Stomach (tissue), 9 donors: ENCODE measurements around the gene KRT76. TPM values are rescaled to one million over a fixed set of nuclear protein-coding genes. Genes with fewer than 3 reads are reported as not detected.

ENCODE experiments used
- DNase-seq, 2 donors: peaks; one replicate each; pipeline versions ENCODE4 v3.0.0 to v3.0.0-alpha.2; 2013 to 2019
- H3K27ac ChIP-seq, 5 donors: fragments of 200-600 bp in 4 of 5; sonication (generic) in 4 of 5; one replicate each; pipeline ENCODE4 v1.5.1; 2013 to 2019; ENCODE audit warnings: mild to moderate bottlenecking in 1 of 5, moderate library complexity in 1 of 5
- H3K27me3 ChIP-seq, 3 donors: fragments of 200-600 bp; sonication (generic); one replicate each; pipeline ENCODE4 v1.5.1; 2017 to 2019; ENCODE audit warnings: mixed run types in 1 of 3
- H3K36me3 ChIP-seq, 4 donors: fragments of 200-600 bp; sonication (generic); 1 replicate in 3 of 4; 2 replicates in 1 of 4; pipeline ENCODE4 v1.5.1; 2016 to 2019
- H3K4me1 ChIP-seq, 4 donors: fragments of 200-600 bp; sonication (generic); one replicate each; pipeline ENCODE4 v1.5.1; 2016 to 2019
- H3K4me3 ChIP-seq, 4 donors: fragments of 200-600 bp; sonication (generic) in 3 of 4; one replicate each; pipeline ENCODE4 v1.5.1; 2016 to 2019; ENCODE audit warnings: mild to moderate bottlenecking in 1 of 4
- H3K9me3 ChIP-seq, 4 donors: fragments of 200-600 bp; sonication (generic); one replicate each; pipeline ENCODE4 v1.5.1; 2016 to 2019
- EP300 ChIP-seq: sonication (generic); formaldehyde crosslinking; IDR thresholded peaks from one replicate; pipeline ENCODE4 v1.6.1; 2017; ENCODE audit warnings: antibody characterized with exemption
- POLR2A ChIP-seq, 4 donors: fragments of 450-650 bp; IDR thresholded peaks; one replicate each; pipeline ENCODE4 v1.6.1; 2016; ENCODE audit warnings: antibody characterized with exemption in 4 of 4, control low read depth in 2 of 4, mild to moderate bottlenecking in 1 of 4, moderate library complexity in 1 of 4
- POLR2AphosphoS5 ChIP-seq, 3 donors: sonication (generic); formaldehyde crosslinking; IDR thresholded peaks; one replicate each; pipeline ENCODE4 v1.6.1; 2016; ENCODE audit warnings: antibody characterized with exemption in 3 of 3
- WGBS, 5 donors: extraction: QIAGEN DNeasy Blood & Tissue Kit in 3 of 5; methylation state at CpG; one replicate each; pipeline versions ENCODE4 v1.1.5 to v1.1.7; 2013 to 2018; 5-methylcytosine and 5-hydroxymethylcytosine counted together
- intact Hi-C: fragments of 100-400 bp; cut with DNase I; formaldehyde crosslinking; loops from one replicate; pipeline ENCODE4 v1.15.1; 2023; ENCODE audit warnings: low total_unique reads
- polyA plus RNA-seq, 3 donors: library from polyadenylated mRNA; stranded (reverse); fragments of 200-250 nt; gene quantifications; one replicate each; pipeline ENCODE4 v1.2.3, GENCODE V29; 2013
- total RNA-seq, 5 donors: library from RNA; depleted of rRNA; stranded (reverse); fragments of >200 nt; gene quantifications; one replicate each; pipeline versions ENCODE4 v1.1.0 to v1.2.3, GENCODE V29; 2014 to 2016
- TF ChIP-seq, protein P1 (sequence below), 7 experiments: fragments of 450-650 bp in 4 of 7; fragments of 200-600 bp in 3 of 7; sonication (generic) in 3 of 7; IDR thresholded peaks; one replicate each; pipeline ENCODE4 v1.5.1; 2016 to 2019; ENCODE audit warnings: antibody characterized with exemption in 7 of 7, control low read depth in 2 of 7, mild to moderate bottlenecking in 1 of 7
- donor health status: healthy with polysubstance abuse.
- donor health status: Bipolar disorder and iron deficiency.
- donor health status: healthy.

Gene KRT76
- total and polyA plus RNA-seq, 8 donors = not detected

DNA sequence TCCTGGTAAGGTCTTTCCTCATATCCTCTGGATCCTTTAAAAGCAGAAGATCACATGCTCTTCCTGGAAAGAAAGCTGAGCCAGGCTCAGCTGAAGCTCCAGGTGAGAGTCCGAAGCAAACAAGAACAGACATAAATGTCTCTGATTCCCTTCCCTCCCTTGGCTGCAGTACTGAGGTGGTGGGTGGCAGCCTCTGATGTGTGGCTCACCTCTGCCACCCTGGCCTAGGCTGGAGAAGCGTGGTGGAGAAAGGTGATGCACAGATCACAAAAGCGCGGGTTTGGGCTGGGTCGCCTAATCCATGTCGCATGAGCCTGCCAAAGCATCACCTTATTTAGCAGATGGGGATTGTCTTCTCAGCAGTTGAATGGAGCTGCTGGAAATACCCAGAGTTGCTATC, 2.8 kb upstream of the KRT76 start:
- Histone ChIP-seq H3K36me3 (no peaks in the 10 kb centered on the region), H3K4me3 (no peak overlapping the region), H3K27me3 (peaks cover 0 to 45% (median 0%) of the 10 kb centered on the region in 3 donors), H3K9me3 (no peaks in the 10 kb centered on the region), H3K4me1 (no peaks in the 10 kb centered on the region), H3K27ac (no peak overlapping the region)
- 86 to 94% (median 92%) methylated on average over 6 of the region's 6 CpGs for WGBS, 5 donors
- intact Hi-C loops = no loop called here
- TF ChIP-seq EP300 (no peak), POLR2A (IDR thresholded peaks at IDR 0.05) (no peak), POLR2AphosphoS5 (IDR thresholded peaks at IDR 0.05) (no peak)
- TF ChIP-seq, protein P1, sequence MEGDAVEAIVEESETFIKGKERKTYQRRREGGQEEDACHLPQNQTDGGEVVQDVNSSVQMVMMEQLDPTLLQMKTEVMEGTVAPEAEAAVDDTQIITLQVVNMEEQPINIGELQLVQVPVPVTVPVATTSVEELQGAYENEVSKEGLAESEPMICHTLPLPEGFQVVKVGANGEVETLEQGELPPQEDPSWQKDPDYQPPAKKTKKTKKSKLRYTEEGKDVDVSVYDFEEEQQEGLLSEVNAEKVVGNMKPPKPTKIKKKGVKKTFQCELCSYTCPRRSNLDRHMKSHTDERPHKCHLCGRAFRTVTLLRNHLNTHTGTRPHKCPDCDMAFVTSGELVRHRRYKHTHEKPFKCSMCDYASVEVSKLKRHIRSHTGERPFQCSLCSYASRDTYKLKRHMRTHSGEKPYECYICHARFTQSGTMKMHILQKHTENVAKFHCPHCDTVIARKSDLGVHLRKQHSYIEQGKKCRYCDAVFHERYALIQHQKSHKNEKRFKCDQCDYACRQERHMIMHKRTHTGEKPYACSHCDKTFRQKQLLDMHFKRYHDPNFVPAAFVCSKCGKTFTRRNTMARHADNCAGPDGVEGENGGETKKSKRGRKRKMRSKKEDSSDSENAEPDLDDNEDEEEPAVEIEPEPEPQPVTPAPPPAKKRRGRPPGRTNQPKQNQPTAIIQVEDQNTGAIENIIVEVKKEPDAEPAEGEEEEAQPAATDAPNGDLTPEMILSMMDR (IDR thresholded peaks at IDR 0.05) = no peak
- DNase-seq = no peak

DNA sequence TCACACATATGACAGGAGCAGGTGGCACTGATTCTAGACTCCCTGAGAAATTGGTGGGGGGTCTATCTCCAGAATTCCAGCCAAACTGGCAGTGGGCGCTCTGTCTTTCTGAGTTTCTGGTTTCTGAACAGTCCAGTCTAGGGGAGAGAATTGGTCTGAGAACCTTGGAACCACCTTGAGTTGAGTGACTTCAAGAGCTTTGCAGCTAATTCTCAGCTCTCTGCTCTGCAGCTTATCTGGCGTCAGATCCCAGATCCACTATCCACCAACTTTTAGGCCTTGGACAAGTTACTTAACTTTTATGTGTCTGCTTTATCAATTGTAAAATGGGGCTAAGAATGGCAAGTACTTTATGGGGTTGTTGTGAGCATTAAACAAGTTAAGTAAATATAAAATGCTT, 1.7 kb upstream of the KRT76 start:
- Histone ChIP-seq H3K27ac (no peak overlapping the region), H3K27me3 (peaks cover 0 to 35% (median 0%) of the 10 kb centered on the region in 3 donors), H3K4me3 (no peak overlapping the region), H3K9me3 (no peaks in the 10 kb centered on the region), H3K4me1 (no peaks in the 10 kb centered on the region), H3K36me3 (no peaks in the 10 kb centered on the region)
- DNase-seq = no peak
- 90 to 94% (median 93%) methylated on average over 2 of the region's 2 CpGs for WGBS, 5 donors
- intact Hi-C loops = no loop called here
- TF ChIP-seq POLR2A (IDR thresholded peaks at IDR 0.05) (no peak), POLR2AphosphoS5 (IDR thresholded peaks at IDR 0.05) (no peak)

DNA sequence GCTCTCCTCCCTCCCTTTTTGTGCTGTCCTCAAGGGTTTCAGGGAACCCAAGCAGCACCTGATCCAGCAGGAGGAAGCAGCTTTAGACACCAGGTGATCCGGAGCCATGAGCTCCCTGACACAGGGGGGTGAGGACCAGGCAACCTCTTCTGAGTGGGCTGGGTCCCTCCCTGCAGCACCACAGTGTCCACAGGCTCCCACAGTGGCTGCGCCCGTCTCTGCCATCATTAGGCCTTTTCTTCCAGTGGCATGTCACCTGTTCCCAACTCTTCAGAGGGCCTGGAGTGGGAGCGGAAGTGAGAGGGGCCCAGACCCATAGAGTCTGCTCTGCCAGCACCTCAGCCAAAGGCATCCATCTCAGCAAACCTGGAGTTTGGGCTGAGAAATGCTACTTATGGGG, 421 bp upstream of the KRT76 start:
- Histone ChIP-seq H3K27ac (no peak overlapping the region), H3K9me3 (no peaks in the 10 kb centered on the region), H3K27me3 (peaks cover 0 to 34% (median 0%) of the 10 kb centered on the region in 3 donors), H3K36me3 (no peaks in the 10 kb centered on the region), H3K4me1 (no peaks in the 10 kb centered on the region), H3K4me3 (no peak overlapping the region)
- DNase-seq = no peak
- WGBS, 5 donors = 78 to 96% (median 89%) methylated on average over 4 of the region's 4 CpGs
- intact Hi-C loops = no loop called here
- TF ChIP-seq, protein P1 (IDR thresholded peaks at IDR 0.05) = no peak
- TF ChIP-seq POLR2A (IDR thresholded peaks at IDR 0.05) = no peak
- TF ChIP-seq POLR2AphosphoS5 (IDR thresholded peaks at IDR 0.05) = no peak
- no peak for TF ChIP-seq EP300

DNA sequence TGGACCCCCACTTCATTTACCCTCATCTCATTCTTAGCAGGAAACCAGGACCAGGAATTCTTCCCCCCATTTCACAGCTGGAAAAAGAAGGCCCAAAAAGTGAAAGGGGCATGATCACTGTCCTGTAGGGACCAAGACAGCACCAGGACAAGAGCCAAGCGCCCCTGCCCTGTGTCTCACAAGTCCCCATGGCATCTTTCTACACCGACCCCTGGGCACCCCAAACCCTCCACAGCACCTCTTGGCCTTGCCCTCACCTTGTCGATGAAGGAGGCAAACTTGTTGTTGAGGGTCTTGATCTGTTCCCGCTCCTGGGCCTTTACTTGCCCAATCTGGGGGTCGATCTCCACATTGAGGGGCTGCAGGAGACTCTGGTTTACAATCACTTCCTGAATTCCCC, 710 bp downstream of the KRT76 start:
- no peaks in the 10 kb centered on the region for H3K4me1 ChIP-seq
- TF ChIP-seq POLR2A (IDR thresholded peaks at IDR 0.05) = no peak
- TF ChIP-seq EP300 = no peak
- TF ChIP-seq, protein P1 (IDR thresholded peaks at IDR 0.05) = no peak
- TF ChIP-seq POLR2AphosphoS5 (IDR thresholded peaks at IDR 0.05) = no peak
- H3K27me3 ChIP-seq = peaks cover 0 to 30% (median 0%) of the 10 kb centered on the region in 3 donors
- H3K4me3 ChIP-seq = no peak overlapping the region
- no peaks in the 10 kb centered on the region for H3K36me3 ChIP-seq
- no peak overlapping the region for H3K27ac ChIP-seq
- no peaks in the 10 kb centered on the region for H3K9me3 ChIP-seq
- intact Hi-C loops = no loop called here
- DNase-seq = no peak
- WGBS, 5 donors = 80 to 89% (median 86%) methylated on average over 5 of the region's 5 CpGs

DNA sequence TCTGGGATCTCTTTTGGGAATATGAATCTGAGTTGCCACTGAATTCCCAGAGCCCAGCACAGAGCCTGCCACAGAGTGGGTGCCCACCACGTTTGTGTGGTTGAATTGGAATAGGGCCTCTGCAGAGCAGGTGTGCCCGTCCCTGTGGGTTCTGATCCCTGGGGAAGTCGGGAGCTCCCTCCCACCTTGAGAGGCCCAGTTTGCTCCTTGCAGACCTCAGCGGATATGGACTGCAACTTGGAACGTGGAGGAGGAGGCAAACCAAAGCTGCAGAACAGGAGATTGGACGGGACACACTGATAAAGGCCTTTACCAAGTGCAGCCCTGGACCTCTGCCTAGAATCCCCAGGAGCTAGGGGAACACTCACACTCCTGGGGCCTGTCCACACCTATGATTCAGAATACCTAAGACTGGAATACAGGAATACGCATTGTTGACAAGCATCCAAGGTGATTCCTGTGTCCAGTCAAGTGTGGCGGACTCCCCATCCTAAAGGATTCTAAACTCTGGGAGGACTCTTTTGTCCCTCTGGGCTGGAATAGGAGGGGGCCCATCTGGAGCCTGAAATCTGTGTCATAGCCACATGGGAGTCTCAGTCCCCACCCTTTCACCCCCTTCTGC, 2.4 kb downstream of the KRT76 start:
- no peak overlapping the region for H3K27ac ChIP-seq
- no peak overlapping the region for H3K4me3 ChIP-seq
- no peaks in the 10 kb centered on the region for H3K9me3 ChIP-seq
- no peak for DNase-seq
- no peaks in the 10 kb centered on the region for H3K4me1 ChIP-seq
- H3K36me3 ChIP-seq = no peaks in the 10 kb centered on the region
- intact Hi-C loops = no loop called here
- no peak for TF ChIP-seq POLR2AphosphoS5 (IDR thresholded peaks at IDR 0.05)
- TF ChIP-seq POLR2A (IDR thresholded peaks at IDR 0.05) = no peak
- no peak for TF ChIP-seq EP300
- TF ChIP-seq, protein P1 (IDR thresholded peaks at IDR 0.05) = no peak
- WGBS, 5 donors = 65 to 82% (median 74%) methylated on average over 4 to 8 of the region's 8 CpGs
- H3K27me3 ChIP-seq = peaks cover 0 to 26% (median 0%) of the 10 kb centered on the region in 3 donors
